Vagina (tissue), 2 donors: Measurements from ENCODE around the gene PTPN6.

Source experiments
- POLR2AphosphoS5 ChIP-seq, 2 donors: sonication (generic); formaldehyde crosslinking; IDR thresholded peaks; one replicate each; pipeline ENCODE4 v1.9.0; 2017; ENCODE audit warnings: antibody characterized with exemption in 2 of 2, mild to moderate bottlenecking in 2 of 2, low read depth in 1 of 2; ENCODE audit not compliant: insufficient read depth in 1 of 2
- TF ChIP-seq, protein P1 (sequence below), 3 experiments: fragments of 450-650 bp in 2 of 3; fragments of 200-600 bp in 1 of 3; sonication (generic) in 1 of 3; IDR thresholded peaks; one replicate each; pipeline ENCODE4 v1.5.1; 2017 to 2019; ENCODE audit warnings: antibody characterized with exemption in 3 of 3, mild to moderate bottlenecking in 2 of 3, moderate library complexity in 2 of 3

DNA sequence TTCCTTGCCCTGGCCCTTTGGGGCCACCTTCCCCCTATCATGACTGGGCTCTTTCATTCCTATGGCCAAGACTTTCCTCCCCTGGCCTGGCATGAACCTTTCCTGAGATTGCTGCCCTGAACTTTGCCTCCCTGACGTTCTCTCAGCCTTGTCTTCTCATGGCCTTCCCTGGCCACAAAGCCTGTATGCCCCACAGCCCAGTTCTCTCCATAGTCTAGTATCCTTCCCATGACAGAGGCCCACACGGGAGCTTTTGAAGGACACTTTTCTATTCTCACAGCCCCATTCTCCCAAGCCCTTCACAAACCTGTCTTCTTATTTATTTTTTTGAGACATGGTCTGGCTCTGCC, 12.0 kb upstream of the PTPN6 start:
- TF ChIP-seq, protein P1, sequence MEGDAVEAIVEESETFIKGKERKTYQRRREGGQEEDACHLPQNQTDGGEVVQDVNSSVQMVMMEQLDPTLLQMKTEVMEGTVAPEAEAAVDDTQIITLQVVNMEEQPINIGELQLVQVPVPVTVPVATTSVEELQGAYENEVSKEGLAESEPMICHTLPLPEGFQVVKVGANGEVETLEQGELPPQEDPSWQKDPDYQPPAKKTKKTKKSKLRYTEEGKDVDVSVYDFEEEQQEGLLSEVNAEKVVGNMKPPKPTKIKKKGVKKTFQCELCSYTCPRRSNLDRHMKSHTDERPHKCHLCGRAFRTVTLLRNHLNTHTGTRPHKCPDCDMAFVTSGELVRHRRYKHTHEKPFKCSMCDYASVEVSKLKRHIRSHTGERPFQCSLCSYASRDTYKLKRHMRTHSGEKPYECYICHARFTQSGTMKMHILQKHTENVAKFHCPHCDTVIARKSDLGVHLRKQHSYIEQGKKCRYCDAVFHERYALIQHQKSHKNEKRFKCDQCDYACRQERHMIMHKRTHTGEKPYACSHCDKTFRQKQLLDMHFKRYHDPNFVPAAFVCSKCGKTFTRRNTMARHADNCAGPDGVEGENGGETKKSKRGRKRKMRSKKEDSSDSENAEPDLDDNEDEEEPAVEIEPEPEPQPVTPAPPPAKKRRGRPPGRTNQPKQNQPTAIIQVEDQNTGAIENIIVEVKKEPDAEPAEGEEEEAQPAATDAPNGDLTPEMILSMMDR (IDR thresholded peaks at IDR 0.05) = no peak
- no peak for TF ChIP-seq POLR2AphosphoS5 (IDR thresholded peaks at IDR 0.05; ENCODE audit: insufficient read depth in 1 of 2, low read depth in 1 of 2)
